Astrocyte of the hippocampus (primary cell): ENCODE results near the gene RAI14.
"Not testable (repeated sequence)": the region's sequence is repeated elsewhere in the genome, so short reads cannot be mapped to it uniquely, and the experiment has no call there.

Experiments used
- DNase-seq: peaks from one replicate; pipeline ENCODE4 v3.0.0; 2011; ENCODE audit warnings: low read depth, low spot score

RAI14 gene

DNA sequence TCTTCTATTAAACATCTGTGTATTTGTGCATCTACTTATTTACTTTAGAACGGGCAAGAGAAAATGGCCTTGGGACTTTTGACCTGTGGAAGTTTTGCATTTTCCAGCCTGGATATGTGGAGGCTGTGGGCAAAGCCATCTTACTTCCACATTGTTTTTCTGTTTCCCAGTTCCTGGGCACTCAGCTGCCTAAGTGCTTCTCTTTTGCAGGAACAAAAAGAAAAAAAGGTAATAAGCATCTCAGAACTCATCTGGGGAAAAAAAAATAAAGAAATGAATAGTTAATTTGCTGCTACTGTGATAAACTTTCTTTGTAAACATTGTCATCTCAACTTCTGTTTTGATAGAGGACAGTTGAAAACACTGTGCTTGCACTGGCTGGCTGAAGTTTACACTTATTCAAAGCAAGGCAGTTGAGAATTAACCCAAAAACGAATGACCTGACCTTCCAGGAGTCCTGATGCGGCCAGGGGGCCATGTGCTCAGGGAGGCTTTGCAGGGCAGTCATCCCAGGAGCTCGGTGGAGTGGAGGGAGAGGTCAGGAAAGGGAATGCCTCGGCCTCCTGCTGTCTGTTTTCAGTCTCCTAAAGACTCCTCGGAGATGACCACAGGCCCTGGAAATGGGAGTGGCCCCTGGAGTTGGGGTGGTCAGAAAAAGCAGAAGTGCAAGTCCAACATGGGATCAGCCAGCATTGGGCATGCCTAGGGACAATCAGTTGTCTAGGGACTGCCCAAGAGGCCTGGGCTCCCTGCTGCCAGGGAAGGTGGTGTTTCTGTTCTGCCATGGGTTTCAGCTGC is 75.5 kb downstream of the RAI14 start:
- no peak for DNase-seq

DNA sequence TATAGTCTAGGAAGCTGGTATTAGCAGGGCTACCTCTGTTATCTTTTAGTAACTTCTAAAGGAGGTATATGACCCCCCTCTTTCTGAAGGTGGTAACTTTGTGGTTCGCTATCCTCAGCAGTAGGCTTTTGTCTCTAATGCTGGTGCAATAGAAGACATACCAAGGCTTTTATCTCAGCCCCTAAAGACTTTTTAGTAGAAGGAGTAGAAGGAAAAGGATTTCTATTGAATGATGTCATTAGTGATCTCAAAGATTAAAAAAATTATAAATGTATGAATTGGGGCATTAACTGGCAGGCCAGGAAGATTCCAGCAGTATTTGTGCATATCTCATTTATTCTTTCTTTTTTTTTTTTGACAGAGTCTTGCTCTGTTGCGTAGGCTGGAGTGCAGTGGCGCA is 78.2 kb downstream of the RAI14 start:
- no peak for DNase-seq

- DNase-seq, result no peak
Measured at GRCh38 chr5:34735491-34736426, 79.6 kb downstream of the RAI14 start.

GRCh38 chr5:34736445-34737115 is 80.5 kb downstream of the RAI14 start:
- DNase-seq, result peak; percentile 76

DNA sequence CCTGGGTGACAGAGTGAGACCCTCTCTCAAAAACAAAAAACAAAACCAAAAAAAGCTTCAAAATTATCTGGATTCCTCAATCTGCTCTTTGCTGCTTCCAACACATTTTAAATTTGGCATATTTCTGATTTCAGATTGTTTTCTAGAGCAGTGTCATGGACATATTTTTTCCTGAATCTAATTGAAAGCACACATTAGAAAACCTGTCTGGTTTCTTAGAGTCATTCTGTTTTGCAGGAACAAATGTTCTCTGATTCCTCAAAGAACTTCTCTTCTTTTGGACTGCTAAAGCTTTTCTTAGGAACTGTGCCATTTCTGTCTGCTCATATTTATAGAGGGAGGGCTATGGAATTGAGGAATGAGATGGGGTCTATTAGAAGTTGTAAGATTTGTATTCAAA is 81.6 kb downstream of the RAI14 start:
- no peak for DNase-seq

DNA sequence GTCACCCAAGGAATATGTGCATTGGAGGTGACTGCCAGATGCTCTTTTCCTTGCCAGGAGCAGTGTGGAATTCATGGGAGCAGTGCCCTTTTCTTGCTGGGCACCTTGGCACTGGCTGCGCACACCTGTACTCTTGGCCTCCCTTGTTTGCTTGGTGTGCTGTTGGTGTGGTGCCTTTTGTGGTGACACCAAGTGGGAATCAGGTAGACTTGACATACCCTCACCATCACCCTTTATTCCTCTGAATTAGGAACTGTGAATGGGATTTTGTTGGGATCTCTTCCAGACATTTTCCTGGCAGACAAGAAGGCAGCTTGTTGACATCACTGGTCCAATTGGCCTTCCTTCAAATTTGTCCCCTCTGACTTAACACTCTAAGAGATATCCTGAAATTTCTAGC is 82.3 kb downstream of the RAI14 start:
- DNase-seq, result peak; percentile 66

GRCh38 chr5:34740389-34740806 is 84.3 kb downstream of the RAI14 start:
- DNase-seq, result no peak

DNA sequence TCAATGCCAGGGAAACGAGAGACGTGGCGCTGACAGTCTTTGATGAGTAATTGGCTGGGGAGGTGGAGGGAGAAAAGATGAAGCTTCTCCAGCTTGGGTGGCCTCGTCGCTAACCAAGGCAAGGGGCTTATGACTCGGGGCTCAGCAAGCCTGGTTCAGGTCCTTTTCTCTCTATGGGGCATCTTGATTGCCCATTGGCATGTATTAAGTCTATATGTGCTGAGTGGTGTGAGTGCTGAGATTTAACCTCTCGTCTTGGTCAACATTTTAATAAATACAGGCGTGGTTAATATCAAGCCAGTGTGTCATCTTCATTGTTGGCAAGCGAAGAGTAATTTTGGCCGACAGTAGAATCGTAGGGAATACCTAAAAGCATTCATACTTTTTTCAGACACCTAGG is 85.9 kb downstream of the RAI14 start:
- no peak for DNase-seq

GRCh38 chr5:34743878-34744277 is 87.8 kb downstream of the RAI14 start:
- DNase-seq, result peak; percentile 80

DNA sequence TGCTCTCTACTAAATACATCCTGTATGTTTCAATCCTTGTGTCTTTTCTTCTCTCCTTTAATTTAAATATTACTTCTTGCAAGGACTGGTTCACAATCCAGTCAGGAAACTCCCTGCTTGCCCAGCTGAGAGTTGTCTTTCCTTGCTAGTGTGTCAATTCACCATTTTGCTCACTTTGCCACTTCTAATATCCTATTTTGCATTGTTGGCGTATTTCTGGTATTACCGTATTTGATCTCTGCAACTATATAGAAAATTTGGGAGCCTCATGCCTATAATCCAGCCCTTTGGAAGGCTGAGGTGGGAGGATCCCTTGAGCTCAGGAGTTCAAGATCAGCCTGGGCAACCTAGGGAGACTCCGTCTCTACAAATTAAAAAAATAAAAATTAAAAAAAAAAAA is 92.3 kb downstream of the RAI14 start:
- DNase-seq, result no peak

DNA sequence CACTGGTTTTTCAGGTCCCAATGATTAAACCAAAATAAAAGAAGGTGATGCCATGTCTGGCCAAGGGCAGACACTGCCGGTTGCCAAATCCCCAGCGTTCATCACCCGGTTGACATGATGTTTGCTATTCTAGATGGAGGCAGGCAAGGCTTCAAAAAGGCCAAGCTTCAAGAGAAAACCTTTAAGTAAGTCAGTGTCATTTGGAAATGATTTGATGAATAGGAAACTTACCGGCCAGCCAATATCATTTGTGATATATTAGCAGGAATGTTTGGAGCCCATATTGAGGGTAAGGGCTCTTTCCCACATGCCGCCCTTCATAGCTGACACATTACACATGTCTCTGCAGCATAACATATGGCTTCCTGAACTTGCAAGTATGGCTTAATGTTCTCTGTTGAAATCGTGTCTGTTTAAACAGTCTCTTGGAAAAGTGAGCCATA is 93.3 kb downstream of the RAI14 start:
- peak; percentile 73 for DNase-seq

GRCh38 chr5:34750206-34750605 is 94.1 kb downstream of the RAI14 start:
- DNase-seq, result no peak

DNA sequence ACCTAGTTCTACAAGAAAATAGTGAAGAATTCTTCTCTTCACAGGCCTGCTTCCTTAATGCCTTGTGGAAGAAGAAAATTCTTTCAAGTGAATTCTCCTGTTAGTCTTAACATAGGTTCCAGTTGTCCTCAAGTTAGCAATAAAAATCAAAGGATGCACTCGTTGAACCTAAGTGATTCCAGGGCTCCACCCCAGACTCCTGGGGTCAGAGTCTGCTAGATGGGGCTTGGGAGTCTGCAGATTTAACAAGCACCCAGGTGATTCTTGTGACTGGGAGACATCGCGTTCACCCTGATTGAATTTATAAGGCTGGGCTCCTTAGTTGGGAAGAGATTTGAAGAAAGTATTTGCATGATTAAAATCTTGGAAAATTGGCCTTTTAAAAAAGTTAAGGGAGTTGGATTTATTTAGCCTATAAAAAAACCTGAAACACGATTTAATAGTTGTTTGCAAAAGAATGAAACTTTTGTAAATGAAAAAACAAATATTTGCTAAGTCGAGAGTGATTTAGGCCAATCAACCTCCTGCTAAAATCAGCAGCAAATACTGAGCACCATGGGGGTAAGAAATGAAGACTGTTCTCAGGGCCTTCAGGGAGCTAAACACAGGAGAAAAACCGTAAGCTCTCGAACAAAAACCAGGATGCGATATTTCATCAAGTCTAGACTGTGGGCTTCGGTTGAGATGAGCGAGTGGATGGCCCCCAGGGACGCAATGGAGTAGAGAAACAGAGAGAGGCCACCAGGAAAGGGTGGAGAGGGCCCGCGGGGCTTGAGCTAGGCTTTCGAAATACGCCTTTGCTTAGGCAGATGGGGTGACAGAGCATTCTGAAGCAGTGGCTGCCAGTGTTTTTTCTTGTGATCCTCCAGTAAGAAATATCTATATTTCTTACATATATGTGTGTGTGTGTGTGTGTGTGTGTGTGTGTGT is 95.9 kb downstream of the RAI14 start:
- DNase-seq, result no peak

DNA sequence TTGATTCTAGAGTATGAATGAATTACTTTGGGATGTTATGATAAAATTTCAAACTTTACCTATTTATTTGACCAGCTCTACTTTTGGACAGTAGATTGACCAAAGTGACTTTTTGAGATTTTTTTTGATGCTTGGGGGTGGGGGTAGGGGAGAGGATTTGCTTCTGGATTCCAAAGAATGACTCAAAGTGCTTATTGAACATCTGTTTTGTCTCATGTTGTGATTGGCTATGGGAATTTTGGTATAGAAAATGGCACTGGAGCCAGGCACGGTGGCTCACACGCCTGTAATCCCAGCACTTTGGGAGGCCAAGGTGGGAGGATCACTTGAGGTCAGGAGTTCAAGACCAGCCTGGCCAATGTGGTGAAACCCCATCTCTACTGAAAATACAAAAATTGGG is 97.1 kb downstream of the RAI14 start:
- not testable (repeated sequence) for DNase-seq

- no peak for DNase-seq
Measured at GRCh38 chr5:34755926-34756325, 99.8 kb downstream of the RAI14 start.

DNA sequence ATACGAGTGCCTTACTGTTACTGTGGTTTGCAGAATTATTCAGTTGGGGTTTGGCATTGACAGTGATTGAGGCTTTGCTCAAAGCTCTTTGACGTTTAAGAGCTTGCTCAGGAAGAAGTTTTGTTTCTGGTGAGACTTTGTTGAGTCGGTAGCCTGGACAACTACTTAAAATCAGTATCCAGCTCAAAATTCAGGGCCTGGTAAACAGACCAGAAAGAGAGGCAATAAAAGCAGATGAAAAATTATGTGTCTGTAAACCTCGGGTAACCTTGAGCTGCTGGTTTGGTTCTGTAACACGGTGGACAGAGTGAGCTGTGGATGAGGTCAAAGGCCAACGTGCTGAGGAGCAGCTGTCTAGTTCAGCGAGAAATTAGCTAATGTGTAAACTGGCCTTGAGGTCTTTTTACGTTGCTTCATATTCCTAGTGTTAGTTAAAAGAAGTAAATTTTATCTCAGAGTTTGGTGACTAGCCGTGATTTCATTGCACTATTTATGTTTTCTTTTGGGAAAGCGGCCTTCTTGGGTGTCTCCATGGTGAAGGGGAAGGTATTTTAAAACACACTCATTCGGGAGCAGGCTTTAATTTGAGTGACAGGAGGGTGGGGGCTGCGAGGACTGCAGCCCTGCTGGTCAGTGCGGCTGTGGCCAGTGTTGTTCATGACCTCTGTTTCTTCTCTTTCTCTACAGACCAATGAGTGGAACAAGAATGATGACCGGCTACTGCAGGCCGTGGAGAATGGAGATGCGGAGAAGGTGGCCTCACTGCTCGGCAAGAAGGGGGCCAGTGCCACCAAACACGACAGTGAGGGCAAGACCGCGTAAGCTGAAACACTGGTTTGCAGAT is 100.9 kb downstream of the RAI14 start:
- peak; percentile 54 for DNase-seq

DNA sequence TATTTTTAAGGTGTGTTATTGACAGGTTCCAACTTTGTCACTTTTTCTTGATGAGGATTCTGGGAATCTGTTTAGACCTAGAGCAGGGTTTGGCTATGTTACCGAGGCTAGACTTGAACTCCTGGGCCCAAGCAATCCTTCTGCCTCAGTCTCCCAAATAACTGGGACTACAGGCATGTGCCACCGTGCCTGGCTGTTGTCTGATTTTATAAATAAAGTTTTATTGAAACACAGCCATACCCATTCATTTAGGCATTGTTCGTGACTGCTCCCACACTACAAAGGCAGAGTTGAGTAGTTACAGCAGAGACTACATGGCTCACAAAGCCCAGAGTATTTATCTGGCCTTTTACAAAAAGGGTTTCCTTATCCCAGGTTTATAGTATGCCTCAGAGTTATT is 102.4 kb downstream of the RAI14 start:
- no peak for DNase-seq

DNA sequence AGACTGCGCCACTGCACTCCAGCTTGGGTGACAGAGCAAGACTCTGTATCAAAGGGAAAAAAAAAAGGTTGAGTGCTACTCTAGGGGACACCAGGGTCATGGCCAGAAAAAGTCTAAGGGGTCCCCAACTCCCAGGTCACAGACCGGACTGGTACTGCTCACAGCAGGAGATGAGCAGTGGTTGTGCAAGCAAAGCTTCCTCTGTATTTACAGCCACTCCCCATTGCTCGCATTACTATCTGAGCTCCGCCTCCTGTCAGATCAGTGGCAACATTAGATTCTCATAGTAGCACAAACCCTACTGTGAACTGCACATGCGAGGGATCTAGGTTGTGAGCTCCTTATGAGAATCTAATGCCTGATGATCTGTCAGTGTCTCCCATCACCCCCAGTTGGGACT is 103.1 kb downstream of the RAI14 start:
- DNase-seq, result not testable (repeated sequence)

DNA sequence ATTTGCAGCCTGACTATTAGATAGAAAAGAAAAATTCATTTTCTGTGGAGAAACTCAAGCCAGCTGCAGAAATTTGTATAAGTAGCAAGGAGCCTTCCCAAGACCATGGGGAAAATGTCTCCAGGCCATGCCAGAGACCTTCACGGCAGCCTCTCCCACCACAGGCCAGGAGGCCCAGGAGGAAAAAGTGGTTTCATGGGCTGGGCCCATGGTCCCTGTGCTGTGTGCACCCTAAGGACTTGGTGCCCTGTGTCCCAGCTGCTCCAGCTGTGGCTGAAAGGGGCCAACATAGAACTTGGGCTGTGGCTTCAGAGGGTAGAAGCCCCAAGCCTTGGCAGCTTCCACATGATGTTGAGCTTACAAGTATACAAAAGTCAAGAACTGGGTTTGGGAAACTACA is 109.5 kb downstream of the RAI14 start:
- no peak for DNase-seq

- DNase-seq, result no peak
Measured at GRCh38 chr5:34767180-34767579, 111.1 kb downstream of the RAI14 start.
